Measurements from ENCODE around the gene SMYD3.

GRCh38 chr1:246037832-246038231 lies 469.2 kb downstream of the SMYD3 start:
- TF ChIP-seq CTCF (IDR thresholded peaks at IDR 0.05) (no peak), POLR2A (IDR thresholded peaks at IDR 0.05) (no peak)
